ENCODE data around the gene MIXL1. TPM values are rescaled to one million over a fixed set of nuclear protein-coding genes. Genes with fewer than 3 reads are reported as not detected.
A peak's percentile ranks its signal among the peaks of the same experiment; 100 is the strongest.

Gene MIXL1
- total and polyA plus RNA-seq, 2 of the 13 experiments (the other 11 are each of a cell fraction or from before 2014, with no cell fraction given), result 7.6 to 18.5 TPM

GRCh38 chr1:226186124-226187018 is 37.1 kb upstream of the MIXL1 start, which contains the start of gene ACBD3 (continued):
- TF ChIP-seq PHF8 (CRISPR knock-in tag; IDR thresholded peaks at IDR 0.05), result peak; percentile 93
- peak; percentile 54; the same call in 1 of the 2 replicates for TF ChIP-seq BRF2 (CRISPR knock-in tag; IDR thresholded peaks at IDR 0.05)
- TF ChIP-seq AKAP8 (CRISPR knock-in tag; IDR thresholded peaks at IDR 0.05), result peak; percentile 19; the same call in 1 of the 2 replicates
- TF ChIP-seq CHCHD3 (CRISPR knock-in tag; IDR thresholded peaks at IDR 0.05), result no peak
- peak; percentile 92 for TF ChIP-seq ZNF687 (CRISPR knock-in tag; IDR thresholded peaks at IDR 0.05)
- no peak for TF ChIP-seq ZUFSP (CRISPR knock-in tag; IDR thresholded peaks at IDR 0.05; ENCODE audit: borderline replicate concordance)
- peak; percentile 97 for TF ChIP-seq KAT8 (CRISPR knock-in tag; IDR thresholded peaks at IDR 0.05)
- peak; percentile 58; the same call in 1 of the 2 replicates for TF ChIP-seq ZNF292 (CRISPR knock-in tag; IDR thresholded peaks at IDR 0.05; ENCODE audit: borderline replicate concordance, low read depth)
- no peak for TF ChIP-seq IKZF1 (IDR thresholded peaks at IDR 0.05)
- TF ChIP-seq TERF1 (CRISPR knock-in tag; IDR thresholded peaks at IDR 0.05), result no peak
- TF ChIP-seq SNAPC4 (CRISPR knock-in tag; IDR thresholded peaks at IDR 0.05), result no peak
- TF ChIP-seq ZNF547 (CRISPR knock-in tag; IDR thresholded peaks at IDR 0.05), result peak; percentile 13; the same call in 1 of the 2 replicates
- peak; percentile 92 for TF ChIP-seq THAP11 (CRISPR knock-in tag; IDR thresholded peaks at IDR 0.05)
